Dendritic cell treated with granulocyte-macrophage colony-stimulating factor and Interleukin-4, amounts not matched to agents 40 ng/mL and 50 ng/mL, for 4 days (primary cell): Measurements from ENCODE around the gene TSGA10IP.

ENCODE experiments used
- H3K27ac Mint-ChIP-seq: one replicate; pipeline ENCODE4 v1.8.0; 2022; ENCODE audit warnings: mild to moderate bottlenecking, mixed read lengths
- H3K27me3 Mint-ChIP-seq: one replicate; pipeline ENCODE4 v1.8.0; 2022; ENCODE audit warnings: mild to moderate bottlenecking, mixed read lengths
- H3K36me3 Mint-ChIP-seq: one replicate; pipeline ENCODE4 v1.8.0; 2022; ENCODE audit warnings: low read depth, mixed read lengths
- H3K4me1 Mint-ChIP-seq: one replicate; pipeline ENCODE4 v1.8.0; 2022; ENCODE audit warnings: low read depth, mixed read lengths
- H3K4me3 Mint-ChIP-seq: one replicate; pipeline ENCODE4 v1.8.0; 2022; ENCODE audit warnings: mild to moderate bottlenecking, moderate library complexity, mixed read lengths
- H3K9me3 Mint-ChIP-seq: one replicate; pipeline ENCODE4 v1.8.0; 2022; ENCODE audit warnings: mixed read lengths
- intact Hi-C: fragments of 100-400 bp; cut with micrococcal nuclease; formaldehyde crosslinking; loops from one replicate; pipeline ENCODE4 v1.15.0; 2022

The TSGA10IP gene

DNA sequence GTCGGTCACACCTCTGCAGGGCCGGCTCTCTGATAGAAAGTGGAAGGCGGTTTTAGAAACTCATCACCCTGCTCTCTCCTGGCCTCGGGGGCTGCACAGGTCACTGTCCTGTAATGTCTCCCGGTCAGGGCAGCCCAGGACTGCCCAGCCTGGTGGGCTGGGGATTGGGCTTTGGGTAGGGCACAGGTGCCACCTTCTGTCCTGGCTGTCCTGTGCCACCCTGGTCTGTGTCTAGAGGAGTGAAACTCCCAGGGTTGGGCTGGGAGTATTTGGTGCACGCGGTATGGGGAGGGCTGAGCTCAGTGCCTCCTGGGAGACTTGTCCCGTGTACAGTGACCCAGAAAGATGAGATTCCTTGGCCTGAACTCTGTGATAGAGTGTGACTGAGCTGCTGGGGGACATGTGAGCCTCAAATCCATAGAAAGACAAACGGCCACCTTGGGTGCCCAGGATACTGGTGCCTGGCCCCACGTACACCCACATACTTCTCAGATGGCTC lies 34.0 kb downstream of the TSGA10IP start:
- intact Hi-C loops = no loop called here
- H3K27me3 Mint-ChIP-seq = no peaks in the 10 kb centered on the region
- peaks cover 21% of the 10 kb centered on the region for H3K4me1 Mint-ChIP-seq
- H3K36me3 Mint-ChIP-seq = peaks cover 57% of the 10 kb centered on the region
- peak overlapping the region; percentile 10 for H3K27ac Mint-ChIP-seq
- H3K4me3 Mint-ChIP-seq = no peak overlapping the region
- H3K9me3 Mint-ChIP-seq = no peaks in the 10 kb centered on the region

DNA sequence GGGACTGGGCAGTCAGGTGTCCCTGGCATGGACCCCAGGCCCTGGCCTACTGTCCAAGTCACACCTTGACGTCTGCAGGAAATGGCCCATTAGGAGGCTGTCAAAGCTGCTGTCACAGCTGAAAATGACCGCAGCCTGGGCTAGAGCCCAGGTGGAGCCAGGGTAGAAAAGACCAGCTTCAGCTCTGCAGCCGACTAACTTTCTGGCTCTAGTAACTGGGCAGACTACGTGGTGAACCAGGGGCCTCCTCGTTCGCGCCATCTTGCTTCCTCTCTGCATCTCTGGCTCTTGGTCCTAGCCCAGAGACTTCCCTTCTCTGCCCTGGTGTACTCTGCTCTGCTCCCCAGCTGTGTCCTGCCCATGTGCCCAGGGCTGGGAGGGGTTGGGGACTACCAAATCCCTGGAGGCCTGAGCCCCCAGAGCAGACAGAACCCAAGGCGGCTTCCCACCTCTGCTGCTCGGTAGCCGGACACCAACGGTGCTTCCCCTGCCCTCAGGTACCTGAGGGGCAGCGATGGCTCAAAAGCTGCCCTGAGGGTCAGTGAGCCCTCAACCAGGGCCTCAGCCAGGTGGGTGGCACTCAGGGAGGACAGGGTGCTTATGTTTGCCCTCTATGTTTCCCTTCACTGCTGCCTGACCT lies 35.9 kb downstream of the TSGA10IP start:
- H3K9me3 Mint-ChIP-seq = no peaks in the 10 kb centered on the region
- H3K36me3 Mint-ChIP-seq = peaks cover 46% of the 10 kb centered on the region
- no peaks in the 10 kb centered on the region for H3K27me3 Mint-ChIP-seq
- peaks cover 12% of the 10 kb centered on the region for H3K4me1 Mint-ChIP-seq
- intact Hi-C loops = no loop called here
- no peak overlapping the region for H3K27ac Mint-ChIP-seq
- H3K4me3 Mint-ChIP-seq = no peak overlapping the region

- Mint-ChIP-seq H3K4me1 (peaks cover 11% of the 10 kb centered on the region), H3K27ac (no peak overlapping the region), H3K4me3 (no peak overlapping the region), H3K27me3 (no peaks in the 10 kb centered on the region), H3K9me3 (no peaks in the 10 kb centered on the region), H3K36me3 (peaks cover 36% of the 10 kb centered on the region)
- intact Hi-C loops = no loop called here
These were observed 36.9 kb downstream of the TSGA10IP start for GRCh38 chr11:65981972-65982823.

DNA sequence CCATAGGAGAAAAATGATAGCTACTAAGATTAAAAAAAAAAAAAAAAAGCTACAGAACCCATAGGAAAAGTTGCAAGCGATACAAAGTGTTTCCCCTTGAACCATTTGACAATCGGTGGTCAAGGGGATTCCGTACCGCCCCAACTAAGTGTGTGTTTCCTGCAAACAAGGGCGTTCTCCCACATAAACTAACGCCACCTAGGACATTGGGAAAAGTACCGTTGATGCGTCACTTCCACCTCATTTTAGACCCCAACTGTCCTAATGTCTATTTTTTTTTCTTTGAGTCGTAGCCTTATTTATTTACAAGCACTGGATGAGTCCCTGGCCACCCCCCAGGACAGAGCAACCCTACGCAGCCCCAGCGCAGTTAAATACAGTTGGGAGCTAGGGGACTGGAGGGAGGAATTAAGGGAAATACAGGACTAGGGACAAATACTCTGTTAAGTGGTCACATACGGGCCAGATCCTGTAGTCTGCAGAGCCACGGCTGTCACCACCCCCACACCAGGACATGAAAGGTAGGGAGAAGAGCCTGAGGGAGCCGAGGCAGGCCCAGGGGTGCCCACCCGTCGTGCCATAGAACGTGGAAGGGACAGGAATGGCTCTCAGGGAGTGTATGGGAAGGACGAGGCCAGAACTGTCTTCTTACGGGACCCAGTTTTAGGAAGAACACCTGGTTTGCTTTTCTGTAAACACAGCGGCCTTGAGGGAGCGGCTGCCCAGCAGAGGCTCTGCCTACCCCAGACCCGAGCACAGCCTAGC lies 37.7 kb downstream of the TSGA10IP start:
- H3K27ac Mint-ChIP-seq = no peak overlapping the region

GRCh38 chr11:65983589-65983987 lies 38.3 kb downstream of the TSGA10IP start:
- intact Hi-C loops = no loop called here
- H3K27me3 Mint-ChIP-seq = no peaks in the 10 kb centered on the region
- no peak overlapping the region for H3K4me3 Mint-ChIP-seq
- H3K9me3 Mint-ChIP-seq = no peaks in the 10 kb centered on the region
- peaks cover 22% of the 10 kb centered on the region for H3K36me3 Mint-ChIP-seq
- no peak overlapping the region for H3K27ac Mint-ChIP-seq
- H3K4me1 Mint-ChIP-seq = peaks cover 11% of the 10 kb centered on the region

More for the DNA sequence above, 37.7 kb downstream of the TSGA10IP start:
- no peak overlapping the region for H3K4me3 Mint-ChIP-seq
- no peaks in the 10 kb centered on the region for H3K27me3 Mint-ChIP-seq
- no peaks in the 10 kb centered on the region for H3K9me3 Mint-ChIP-seq
- intact Hi-C loops = no loop called here
- H3K36me3 Mint-ChIP-seq = peaks cover 28% of the 10 kb centered on the region
- peaks cover 11% of the 10 kb centered on the region for H3K4me1 Mint-ChIP-seq

- intact Hi-C loops = no loop called here
- Mint-ChIP-seq H3K27ac (no peak overlapping the region), H3K4me1 (peaks cover 12% of the 10 kb centered on the region), H3K36me3 (peaks cover 8% of the 10 kb centered on the region), H3K9me3 (no peaks in the 10 kb centered on the region), H3K27me3 (no peaks in the 10 kb centered on the region), H3K4me3 (no peak overlapping the region)
These were observed 42.1 kb downstream of the TSGA10IP start for GRCh38 chr11:65987336-65987735.

DNA sequence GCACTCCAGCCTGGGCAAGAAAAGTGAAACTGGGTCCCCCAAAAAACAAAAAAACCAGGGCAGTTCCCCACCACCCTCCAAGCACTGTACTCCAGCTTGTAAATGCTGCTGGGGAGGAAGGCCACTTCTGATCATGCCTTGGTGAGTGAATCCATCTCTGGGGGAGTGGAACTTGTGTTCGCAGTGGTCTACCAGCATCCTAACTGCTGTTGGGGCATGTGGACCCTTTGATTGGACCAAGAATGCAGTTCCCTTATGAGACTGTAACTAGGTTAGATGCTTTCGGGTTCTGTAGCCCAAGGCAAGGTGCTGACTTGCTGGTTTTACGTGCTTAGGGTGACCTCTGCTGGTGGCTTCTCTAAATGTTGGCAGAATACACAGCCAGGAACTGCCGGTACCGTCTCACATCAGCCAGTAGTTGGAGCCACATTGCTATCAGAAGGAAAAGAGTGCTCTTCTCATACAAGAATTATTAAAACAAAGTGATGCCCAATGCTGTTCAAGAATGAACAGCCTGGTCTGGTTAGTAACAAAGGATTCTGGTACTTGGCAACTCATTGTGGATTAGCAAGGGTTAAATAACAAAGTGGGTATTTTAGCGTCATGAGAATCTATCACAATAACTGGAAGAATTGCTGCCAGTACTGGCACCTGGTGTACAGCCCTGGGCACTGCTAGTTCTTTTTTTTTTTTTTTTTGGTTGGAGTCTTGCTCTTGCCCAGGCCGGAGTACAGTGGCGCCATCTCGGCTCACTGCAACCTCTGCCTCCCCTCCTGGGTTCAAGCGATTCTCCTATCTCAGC lies 43.7 kb downstream of the TSGA10IP start:
- H3K4me3 Mint-ChIP-seq = no peak overlapping the region
- H3K36me3 Mint-ChIP-seq = peaks cover 8% of the 10 kb centered on the region
- no peaks in the 10 kb centered on the region for H3K27me3 Mint-ChIP-seq
- H3K4me1 Mint-ChIP-seq = peaks cover 12% of the 10 kb centered on the region
- no peaks in the 10 kb centered on the region for H3K9me3 Mint-ChIP-seq
- intact Hi-C loops = loop anchor here (1.0 kb wide), 3 partner anchors 101 to 283 kb away; partner anchors contain the start of gene FIBP
- H3K27ac Mint-ChIP-seq = peak overlapping the region; percentile 53

GRCh38 chr11:65992056-65992455 lies 46.8 kb downstream of the TSGA10IP start:
- intact Hi-C loops = no loop called here
- peaks cover 7% of the 10 kb centered on the region for H3K4me1 Mint-ChIP-seq
- no peak overlapping the region for H3K4me3 Mint-ChIP-seq
- H3K27me3 Mint-ChIP-seq = no peaks in the 10 kb centered on the region
- H3K9me3 Mint-ChIP-seq = no peaks in the 10 kb centered on the region
- peaks cover 24% of the 10 kb centered on the region for H3K36me3 Mint-ChIP-seq
- H3K27ac Mint-ChIP-seq = no peak overlapping the region

DNA sequence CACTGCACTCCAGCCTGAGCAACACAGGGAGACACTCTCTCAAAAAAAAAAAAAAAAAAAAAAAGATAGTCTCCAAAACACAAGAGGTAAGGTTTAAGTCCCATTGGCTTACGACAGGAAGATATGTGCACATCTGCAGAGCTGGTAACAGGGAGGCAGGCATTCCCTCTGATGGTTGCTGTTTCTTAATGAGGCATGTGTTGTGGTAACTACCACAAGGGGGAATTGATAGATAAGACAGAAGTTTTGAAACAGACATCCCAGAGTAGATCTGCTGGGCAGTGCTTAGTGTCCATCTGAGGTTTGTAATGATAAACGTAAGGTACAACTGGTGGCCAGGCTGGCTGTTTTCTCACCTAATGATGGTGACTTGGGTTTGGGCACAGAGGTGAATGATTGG lies 52.0 kb downstream of the TSGA10IP start:
- no peaks in the 10 kb centered on the region for H3K9me3 Mint-ChIP-seq
- intact Hi-C loops = no loop called here
- H3K4me1 Mint-ChIP-seq = peaks cover 12% of the 10 kb centered on the region
- no peaks in the 10 kb centered on the region for H3K27me3 Mint-ChIP-seq
- H3K27ac Mint-ChIP-seq = no peak overlapping the region
- H3K36me3 Mint-ChIP-seq = peaks cover 59% of the 10 kb centered on the region
- H3K4me3 Mint-ChIP-seq = no peak overlapping the region

DNA sequence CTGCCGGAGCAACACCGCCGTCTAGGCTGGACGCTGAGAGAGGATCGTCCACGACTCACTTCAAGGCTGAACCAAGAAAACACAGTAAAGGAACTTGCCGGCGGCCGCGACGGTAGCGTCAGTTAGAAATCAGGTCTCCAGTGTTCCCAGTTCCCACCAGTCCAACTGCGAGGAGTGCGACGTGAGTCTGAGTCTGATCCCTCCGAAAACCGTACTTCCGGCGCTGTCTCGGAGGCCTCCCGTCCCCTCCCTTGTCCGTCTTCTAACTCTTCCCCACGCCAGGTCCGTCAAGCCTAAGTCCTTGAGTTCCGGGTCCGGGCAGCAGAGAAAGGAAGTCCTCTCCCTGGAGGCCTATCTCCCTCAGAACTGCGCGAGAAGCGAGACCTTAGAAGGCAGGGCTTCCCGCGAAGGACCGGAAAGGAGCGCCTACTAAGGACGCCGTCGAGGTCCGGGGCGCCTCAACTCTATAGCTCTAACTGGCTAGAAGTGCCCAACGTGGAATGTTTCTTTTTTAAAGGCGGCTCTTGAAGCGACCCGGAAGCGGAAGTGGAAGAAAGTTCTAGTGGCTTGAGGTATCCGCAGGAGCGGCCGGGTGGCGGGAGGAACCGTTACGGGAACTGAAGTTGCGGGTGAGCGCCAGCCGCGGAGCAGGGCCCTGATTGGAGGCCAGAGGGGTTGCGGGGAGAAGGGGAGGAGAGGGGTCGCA lies 56.8 kb downstream of the TSGA10IP start, which contains the start of the genes BANF1 and EIF1AD:
TSS of gene BANF1 (plus strand) at position 562 of the 706 bp plus-strand sequence. CDS start 748 bp downstream, outside the sequence.
TSS of gene EIF1AD (minus strand) at position 216 of the 706 bp plus-strand sequence. CDS start 1,768 bp downstream, outside the sequence.
- Mint-ChIP-seq H3K27ac (peak within 1 kb of the TSS; percentile 100), H3K9me3 (no peaks in the 10 kb centered on the region), H3K27me3 (no peaks in the 10 kb centered on the region), H3K4me3 (peak within 1 kb of the TSS; percentile 98), H3K36me3 (peaks cover 80% of the 10 kb centered on the region), H3K4me1 (peaks cover 35% of the 10 kb centered on the region)
- intact Hi-C loops = loop anchor here (1.0 to 10.0 kb wide), 2 partner anchors 41 to 63 kb away; partner anchors contain the start of gene SART1

- Mint-ChIP-seq H3K4me1 (peaks cover 35% of the 10 kb centered on the region), H3K9me3 (no peaks in the 10 kb centered on the region), H3K36me3 (peaks cover 73% of the 10 kb centered on the region), H3K27ac (peak overlapping the region; percentile 100), H3K4me3 (peak overlapping the region; percentile 98), H3K27me3 (peaks cover 4% of the 10 kb centered on the region)
- intact Hi-C loops = loop anchor here (1.0 to 10.0 kb wide), 2 partner anchors 41 to 62 kb away; partner anchors contain the start of gene SART1
These were observed 57.5 kb downstream of the TSGA10IP start for GRCh38 chr11:66002648-66003225.

GRCh38 chr11:66003291-66003690 lies 58.0 kb downstream of the TSGA10IP start:
- Mint-ChIP-seq H3K27me3 (peaks cover 4% of the 10 kb centered on the region), H3K4me1 (peaks cover 37% of the 10 kb centered on the region), H3K36me3 (peaks cover 68% of the 10 kb centered on the region), H3K9me3 (no peaks in the 10 kb centered on the region), H3K4me3 (peak overlapping the region; percentile 98), H3K27ac (peak overlapping the region; percentile 100)
- intact Hi-C loops = loop anchor here (10.0 kb wide), 1 partner anchor 62 kb away; no protein-coding TSS in a partner anchor
